NCI-H446 (cell line): Measurements from ENCODE around the gene PFDN6.
A peak's percentile ranks its signal among the peaks of the same experiment; 100 is the strongest.
"Not testable (repeated sequence)": the region's sequence is repeated elsewhere in the genome, so short reads cannot be mapped to it uniquely, and the experiment has no call there.

Experiments used
- DNase-seq, 2 experiments: peaks; one replicate each; lab custom pipeline; 2025; lab: John Stamatoyannopoulos, UW

Gene PFDN6

GRCh38 chr6:33288921-33289783 is at the start of gene PFDN6, which contains the start of gene WDR46:
TSS of gene PFDN6 (plus strand) at chr6:33289601. CDS start at chr6:33289857, 256 bp downstream.
TSS of gene WDR46 (minus strand) at chr6:33289239. CDS start at chr6:33289170, 69 bp downstream.
- DNase-seq = peak; percentile 83 to 84

DNA sequence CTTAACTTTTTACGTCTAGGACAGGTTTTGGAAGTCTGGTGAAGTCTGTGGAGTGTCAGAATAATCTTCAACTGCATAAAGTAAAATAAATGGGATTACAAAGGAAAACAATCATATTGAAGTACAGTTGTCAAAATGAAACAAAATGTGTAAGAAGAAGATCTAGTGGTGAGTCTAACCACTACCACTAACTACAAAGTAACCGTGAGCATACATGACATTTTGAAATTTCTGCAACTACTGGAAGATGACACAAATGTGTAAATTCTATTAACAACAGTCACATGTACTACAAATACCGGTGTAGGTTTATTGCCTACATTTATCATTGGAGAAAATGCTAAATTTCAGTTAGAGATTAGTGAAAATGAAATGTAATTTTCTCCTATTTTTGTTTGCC is 47.4 kb upstream of the PFDN6 start:
- DNase-seq = no peak

- no peak for DNase-seq
Measured at GRCh38 chr6:33243476-33243875, 45.9 kb upstream of the PFDN6 start.

- DNase-seq = peak; percentile 78 to 89
Measured at GRCh38 chr6:33247977-33248642, 41.3 kb upstream of the PFDN6 start.

- peak in 1 of 2 experiments; percentile 62 for DNase-seq
Measured at GRCh38 chr6:33248643-33248931, 40.8 kb upstream of the PFDN6 start.

DNA sequence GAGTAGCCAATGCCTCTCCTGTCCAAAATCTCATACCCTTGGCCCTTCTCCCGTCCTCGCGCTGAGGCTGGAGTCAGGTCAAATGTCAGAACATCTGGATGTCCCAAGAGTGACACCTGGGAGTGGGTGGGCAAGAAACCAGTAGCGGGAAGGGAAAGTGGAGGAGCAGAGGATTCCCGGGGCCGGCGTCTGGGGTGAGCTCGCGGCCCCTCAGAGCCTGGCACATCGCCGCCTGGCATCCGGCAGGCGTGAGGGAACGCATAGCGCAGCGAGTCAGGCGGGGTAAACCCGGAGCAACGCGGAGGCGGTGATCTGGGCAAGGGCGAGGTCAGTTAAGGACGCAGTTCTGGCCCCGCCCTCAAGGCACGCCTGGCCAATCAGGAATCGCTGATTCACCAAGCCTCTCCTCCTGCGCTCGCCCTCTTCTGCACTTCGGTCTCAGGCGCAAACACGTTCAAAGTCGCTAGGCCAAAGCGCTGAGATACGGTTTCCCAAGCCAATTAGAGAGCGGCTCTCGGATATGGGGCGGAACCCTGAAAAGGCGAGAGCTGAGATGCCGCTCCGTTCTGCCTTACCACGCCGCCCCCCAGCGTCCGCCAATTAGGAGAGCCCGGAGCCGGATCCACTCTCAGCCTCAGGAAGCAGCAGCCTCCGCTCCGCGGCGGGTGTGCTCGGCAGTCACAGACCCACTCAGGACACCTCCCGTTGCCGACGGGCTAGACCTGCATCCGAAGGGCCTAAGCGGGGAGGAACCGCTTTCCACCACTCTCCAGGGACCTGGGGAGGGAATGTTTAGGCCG is 40.3 kb upstream of the PFDN6 start:
- peak; percentile 99 for DNase-seq

- DNase-seq = peak in 1 of 2 experiments; percentile 10
Measured at GRCh38 chr6:33249732-33250630, 39.4 kb upstream of the PFDN6 start.

DNA sequence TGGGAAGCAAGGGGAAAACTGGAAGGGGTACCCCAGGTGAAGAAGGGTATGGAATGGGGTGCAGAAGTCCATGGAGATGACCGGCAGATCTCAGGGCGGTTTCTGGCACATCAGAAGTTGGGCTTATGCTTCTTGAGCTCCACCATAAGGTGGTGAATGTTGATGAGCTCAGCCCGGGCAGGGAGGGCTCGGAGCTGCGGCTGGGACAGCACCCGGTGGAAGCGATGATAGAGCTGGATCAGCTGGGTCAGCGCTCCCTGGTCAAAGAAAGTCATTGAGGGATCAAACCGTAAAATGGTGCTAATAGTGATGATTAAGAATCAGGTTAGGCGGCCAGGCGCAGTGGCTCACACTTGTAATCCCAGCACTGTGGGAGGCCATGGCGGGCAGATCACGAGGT is 38.7 kb upstream of the PFDN6 start:
- no peak for DNase-seq

GRCh38 chr6:33251395-33252012 is 37.9 kb upstream of the PFDN6 start:
- DNase-seq = no peak

DNA sequence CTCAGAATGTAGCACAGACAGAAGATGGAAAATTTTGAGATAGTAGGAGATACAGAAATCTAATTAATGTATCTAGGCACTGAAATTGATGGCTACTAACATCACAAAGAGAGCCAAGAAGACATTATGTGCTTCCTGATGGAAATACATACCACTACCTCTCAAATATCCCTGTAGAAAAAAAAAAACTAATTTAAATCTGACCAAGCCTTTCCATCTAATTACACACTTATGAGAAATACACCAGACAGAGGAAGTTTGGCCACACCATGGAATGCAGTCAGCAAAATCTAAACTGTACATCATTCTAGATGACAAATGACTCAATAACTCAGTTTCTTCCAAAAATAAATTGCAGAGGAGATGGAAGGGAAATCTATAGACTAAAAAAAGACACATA is 36.6 kb upstream of the PFDN6 start:
- no peak for DNase-seq

DNA sequence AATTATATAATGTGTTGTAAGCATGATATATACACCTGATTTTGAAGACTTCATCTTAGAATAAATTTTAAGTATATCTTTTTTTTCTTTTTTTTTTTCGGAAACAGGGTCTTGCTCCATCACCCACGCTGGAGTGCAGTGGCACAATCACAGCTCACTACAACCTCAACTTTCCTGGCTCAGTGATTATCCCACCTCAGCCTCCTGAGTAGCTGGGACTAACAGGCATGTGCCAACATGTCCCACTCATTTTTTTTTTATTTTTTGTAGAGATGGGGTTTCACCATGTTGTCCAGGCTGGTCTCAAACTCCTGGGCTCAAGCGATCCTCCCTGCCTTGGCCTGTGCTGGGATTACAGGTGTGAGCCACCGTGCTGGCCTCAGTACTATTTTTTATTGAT is 34.8 kb upstream of the PFDN6 start:
- no peak for DNase-seq

GRCh38 chr6:33259032-33259431 is 30.4 kb upstream of the PFDN6 start:
- no peak for DNase-seq

- not testable (repeated sequence) for DNase-seq
Measured at GRCh38 chr6:33262490-33262889, 26.9 kb upstream of the PFDN6 start.

- DNase-seq = no peak
Measured at GRCh38 chr6:33264015-33264414, 25.4 kb upstream of the PFDN6 start.

GRCh38 chr6:33271117-33271467 is 18.3 kb upstream of the PFDN6 start:
- peak in 1 of 2 experiments; percentile 52 for DNase-seq

DNA sequence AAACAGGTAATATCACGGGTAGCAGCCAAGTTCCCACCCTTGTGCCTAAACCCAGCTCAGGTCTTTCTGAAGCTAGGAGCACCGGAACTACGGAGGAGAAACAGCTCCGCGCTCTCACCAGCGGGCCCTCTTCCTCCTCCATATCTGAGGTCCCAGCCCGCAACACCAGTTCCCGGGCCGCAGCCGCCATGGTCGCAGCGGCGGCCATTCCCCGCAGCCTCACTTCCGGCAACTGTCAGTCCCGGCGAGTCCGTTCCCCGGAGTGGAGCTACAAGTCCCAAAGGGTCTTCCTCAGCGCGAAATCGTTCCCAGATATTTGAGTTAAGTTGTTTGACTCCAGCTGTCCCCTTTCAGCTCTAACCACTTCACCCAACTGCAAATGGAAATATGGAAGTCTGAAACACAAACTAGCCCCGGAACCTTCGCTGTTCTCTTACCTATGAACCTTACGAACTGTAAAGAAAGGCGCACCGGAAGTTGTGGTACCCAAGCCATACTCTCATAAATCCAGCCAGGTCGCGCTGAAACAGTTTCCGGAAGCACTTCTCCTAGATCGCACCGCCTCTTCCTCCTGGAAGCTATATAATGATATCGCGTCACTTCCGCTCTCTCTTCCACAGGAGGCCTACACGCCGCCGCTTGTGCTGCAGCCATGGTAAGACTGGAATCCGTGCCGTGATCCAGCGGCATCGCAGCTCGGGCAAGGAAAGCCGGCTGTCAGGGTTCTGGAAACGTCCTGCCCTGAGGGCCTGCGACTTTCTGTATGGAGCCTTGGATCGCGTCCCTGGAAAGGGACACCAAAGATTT is 17.7 kb upstream of the PFDN6 start, which contains the start of the genes RPS18 and VPS52:
Gene RPS18 (plus strand): TSS at position 608 of the 807 bp plus-strand sequence. CDS start 45 bp downstream, at position 653.
Gene VPS52 (minus strand): TSS at position 409 of the 807 bp plus-strand sequence. CDS start 201 bp downstream, at position 208.
- DNase-seq = peak; percentile 98

DNA sequence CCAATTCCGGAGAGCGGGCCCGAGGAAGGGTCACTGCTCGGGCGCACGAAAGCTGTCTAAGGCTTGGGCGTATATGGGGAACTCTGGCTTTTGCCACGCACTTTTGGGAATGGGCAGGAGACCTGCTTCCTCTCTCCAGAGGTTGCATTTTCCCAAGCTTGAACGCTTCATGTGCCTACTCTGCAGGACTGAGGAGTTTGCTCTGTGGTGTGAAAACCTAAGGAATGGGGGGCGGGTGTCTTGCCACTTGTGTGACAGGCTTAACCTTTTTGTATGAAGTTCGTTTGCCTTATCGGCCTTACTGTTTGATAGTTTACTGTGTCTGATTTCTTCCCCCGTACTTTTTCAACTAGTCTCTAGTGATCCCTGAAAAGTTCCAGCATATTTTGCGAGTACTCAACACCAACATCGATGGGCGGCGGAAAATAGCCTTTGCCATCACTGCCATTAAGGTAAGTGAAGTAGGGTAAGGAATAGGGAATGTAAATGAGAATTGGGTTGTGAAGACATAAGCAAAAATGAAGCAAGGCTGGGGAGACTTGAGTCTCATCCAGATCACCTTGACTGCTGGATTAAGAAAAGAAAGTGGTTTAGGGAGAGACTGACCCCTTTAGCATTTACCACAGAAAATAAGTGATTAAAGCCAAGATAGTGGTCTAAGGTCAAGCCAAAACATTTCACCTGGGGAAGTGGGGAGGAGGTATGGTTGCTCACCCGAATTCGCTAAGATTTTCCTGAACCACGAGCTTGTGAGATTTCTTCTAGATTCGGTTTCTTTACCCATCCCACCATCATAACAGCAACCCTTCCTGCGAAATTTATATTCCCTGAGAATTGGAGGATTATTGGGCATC is 16.9 kb upstream of the PFDN6 start:
- DNase-seq = no peak

DNA sequence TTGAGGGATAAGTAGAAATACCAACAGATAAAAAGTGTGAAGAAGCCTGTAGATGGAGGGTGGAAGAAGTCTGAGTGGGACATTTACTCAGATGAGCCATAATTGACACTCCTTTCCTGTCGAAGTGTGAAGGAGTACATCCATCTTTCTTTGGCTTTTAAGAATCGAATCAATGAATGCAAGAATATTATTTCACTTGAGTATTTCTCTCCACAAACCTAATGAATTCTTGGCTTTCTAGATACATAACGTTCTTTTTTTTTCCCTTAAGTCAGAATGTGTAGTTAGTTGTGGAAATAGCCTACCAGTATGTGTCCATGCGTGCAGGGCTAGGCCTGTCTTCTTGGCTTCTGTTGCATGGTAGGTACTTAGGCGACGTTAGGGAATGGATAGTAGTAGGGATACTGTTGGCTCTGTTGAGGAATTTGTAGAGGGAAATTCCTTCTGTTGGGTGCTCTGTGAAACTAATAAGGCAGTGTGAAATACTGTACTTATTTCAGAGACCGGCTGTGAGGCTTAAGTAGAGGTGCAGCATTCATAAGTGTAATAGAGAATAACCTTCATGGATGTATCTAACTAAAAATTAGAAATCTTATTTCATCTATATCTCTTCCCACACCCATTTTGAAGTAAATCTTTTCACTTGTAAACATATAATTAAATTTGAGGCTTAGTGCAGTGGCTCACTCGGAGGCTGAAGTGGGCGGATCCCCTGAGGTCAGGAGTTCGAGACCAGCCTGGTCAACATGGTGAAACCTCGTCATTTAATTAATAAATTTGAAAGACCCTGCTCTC is 16.1 kb upstream of the PFDN6 start:
- DNase-seq = no peak
